ENCODE results near the gene NEGR1. TPM values are rescaled to one million over a fixed set of nuclear protein-coding genes. Genes with fewer than 3 reads are reported as not detected.

Gene NEGR1
- total RNA-seq, 1 donor from 2014 or later: 8.6 TPM

- Mint-ChIP-seq H3K36me3 (ENCODE audit: low read depth, unreplicated experiment) (no peaks in the 10 kb centered on the region), H3K4me3 (ENCODE audit: unreplicated experiment) (no peak overlapping the region), H3K27me3 (ENCODE audit: low read depth, unreplicated experiment) (no peaks in the 10 kb centered on the region), H3K9me3 (ENCODE audit: unreplicated experiment) (no peaks in the 10 kb centered on the region), H3K27ac (ENCODE audit: unreplicated experiment) (no peak overlapping the region), H3K4me1 (ENCODE audit: low read depth, unreplicated experiment) (peaks cover 4% of the 10 kb centered on the region)
- Histone ChIP-seq H3K4me1 (ENCODE audit: insufficient read depth, low read length) (no peaks in the 10 kb centered on the region), H3K79me2 (ENCODE audit: insufficient read depth, low read length) (no peaks in the 10 kb centered on the region), H2AFZ (ENCODE audit: low read depth, low read length) (no peak overlapping the region), H3K9ac (ENCODE audit: low read length) (no peak overlapping the region), H3K27me3 (ENCODE audit: insufficient read depth, low read length) (no peaks in the 10 kb centered on the region), H3K9me3 (ENCODE audit: insufficient read depth, low read depth, low read length) (no peaks in the 10 kb centered on the region), H3K4me2 (ENCODE audit: low read length) (peak overlapping the region; percentile 1), H3K4me3 (ENCODE audit: insufficient read depth, low read depth, low read length) (no peak overlapping the region), H3K27ac (ENCODE audit: low read depth, low read length) (no peak overlapping the region), H4K20me1 (ENCODE audit: insufficient read depth, low read length) (no peaks in the 10 kb centered on the region), H3K36me3 (ENCODE audit: insufficient read depth, low read length) (no peaks in the 10 kb centered on the region)
- DNase-seq (ENCODE audit: low read depth): peak; percentile 0
- no peak for TF ChIP-seq CTCF (IDR thresholded peaks at IDR 0.05; ENCODE audit: insufficient read depth, low read depth, low read length)
- TF ChIP-seq EZH2 (IDR thresholded peaks at IDR 0.05; ENCODE audit: insufficient read depth, low read length): no peak
- FAIRE-seq: no peak
Measured at GRCh38 chr1:72063364-72064044, 218.8 kb downstream of the NEGR1 start.

GRCh38 chr1:72062584-72062983, 219.8 kb downstream of the NEGR1 start:
- no peak for FAIRE-seq
- no peaks in the 10 kb centered on the region for H3K9me3 Mint-ChIP-seq (ENCODE audit: unreplicated experiment)
- peaks cover 4% of the 10 kb centered on the region for H3K4me1 Mint-ChIP-seq (ENCODE audit: low read depth, unreplicated experiment)
- no peaks in the 10 kb centered on the region for H3K79me2 ChIP-seq (ENCODE audit: insufficient read depth, low read length)
- H3K9ac ChIP-seq (ENCODE audit: low read length): no peak overlapping the region
- peak; percentile 14 for DNase-seq (ENCODE audit: low read depth)
- H3K36me3 ChIP-seq (ENCODE audit: insufficient read depth, low read length): no peaks in the 10 kb centered on the region
- no peaks in the 10 kb centered on the region for H3K36me3 Mint-ChIP-seq (ENCODE audit: low read depth, unreplicated experiment)
- no peak overlapping the region for H3K27ac Mint-ChIP-seq (ENCODE audit: unreplicated experiment)
- H3K27me3 Mint-ChIP-seq (ENCODE audit: low read depth, unreplicated experiment): no peaks in the 10 kb centered on the region
- no peak overlapping the region for H3K4me2 ChIP-seq (ENCODE audit: low read length)
- no peak overlapping the region for H3K4me3 ChIP-seq (ENCODE audit: insufficient read depth, low read depth, low read length)
- H4K20me1 ChIP-seq (ENCODE audit: insufficient read depth, low read length): no peaks in the 10 kb centered on the region
- H3K4me1 ChIP-seq (ENCODE audit: insufficient read depth, low read length): no peaks in the 10 kb centered on the region
- H3K27me3 ChIP-seq (ENCODE audit: insufficient read depth, low read length): no peaks in the 10 kb centered on the region
- no peak overlapping the region for H3K27ac ChIP-seq (ENCODE audit: low read depth, low read length)
- H2AFZ ChIP-seq (ENCODE audit: low read depth, low read length): no peak overlapping the region
- TF ChIP-seq CTCF (IDR thresholded peaks at IDR 0.05; ENCODE audit: insufficient read depth, low read depth, low read length) (no peak), EZH2 (IDR thresholded peaks at IDR 0.05; ENCODE audit: insufficient read depth, low read length) (no peak)
- no peak overlapping the region for H3K4me3 Mint-ChIP-seq (ENCODE audit: unreplicated experiment)
- no peaks in the 10 kb centered on the region for H3K9me3 ChIP-seq (ENCODE audit: insufficient read depth, low read depth, low read length)
